SK-N-SH (cell line): Measurements from ENCODE around the gene PRKN. TPM values are rescaled to one million over a fixed set of nuclear protein-coding genes. Genes with fewer than 3 reads are reported as not detected.

Experiments used
- CTCF ChIA-PET: fragments of 300-600, 350-600 bp; formaldehyde crosslinking; extraction: SDS; loops from one replicate; lab custom pipeline; 2021; lab: Yijun Ruan, JAX
- POLR2A ChIA-PET: fragments of 350-600 bp; sonication (Branson Sonifier 250); formaldehyde crosslinking; extraction: SDS; loops from one replicate; lab custom pipeline; 2020; ENCODE audit warnings: antibody characterized with exemption, inconsistent platforms; lab: Yijun Ruan, JAX
- DNase-seq: peaks from one replicate; pipeline ENCODE4 v3.0.0; 2012
- H2AFZ ChIP-seq: fragments of 200-600 bp; sonication (generic); 2 replicates; pipeline ENCODE4 v1.8.1; 2016; ENCODE audit warnings: antibody characterized with exemption, mild to moderate bottlenecking, low read depth
- H3F3A ChIP-seq: fragments of 200-600 bp; sonication (generic); replicated peaks from 2 replicates; pipeline ENCODE3; 2016; ENCODE audit warnings: antibody characterized with exemption, mild to moderate bottlenecking; ENCODE audit not compliant: insufficient read depth
- H3K27ac ChIP-seq, 2 experiments: fragments of 200-500 bp in 1 of 2; fragments of 200-600 bp in 1 of 2; sonication (Bioruptor generic) in 1 of 2; sonication (generic), shearing (Covaris generic) in 1 of 2; 2 replicates each; pipeline versions ENCODE4 v1.5.1 to v1.6.1; 2014 to 2016; ENCODE audit warnings: low read depth in 2 of 2, inconsistent platforms in 1 of 2, low read length in 1 of 2, mild to moderate bottlenecking in 1 of 2, mixed read lengths in 1 of 2
- H3K27me3 ChIP-seq: fragments of 200-600 bp; sonication (generic), shearing (Covaris generic); 2 replicates; pipeline ENCODE4 v1.6.1; 2016; ENCODE audit warnings: mixed run types; ENCODE audit not compliant: insufficient read depth
- H3K36me3 ChIP-seq, 2 experiments: fragments of 200-500 bp in 1 of 2; fragments of 200-600 bp in 1 of 2; sonication (Bioruptor generic) in 1 of 2; sonication (generic) in 1 of 2; replicated peaks in 1 of 2; 2 replicates each; pipeline versions ENCODE3 to v1.5.1; 2014 to 2016; ENCODE audit warnings: low read length in 1 of 2, mild to moderate bottlenecking in 1 of 2; ENCODE audit not compliant: insufficient read depth in 2 of 2, control insufficient read depth in 1 of 2
- H3K4me1 ChIP-seq, 2 experiments: fragments of 200-500 bp in 1 of 2; fragments of 200-600 bp in 1 of 2; sonication (Bioruptor generic) in 1 of 2; sonication (generic), shearing (Covaris generic) in 1 of 2; 2 replicates each; pipeline versions ENCODE4 v1.5.1 to v1.6.1; 2014 to 2016; ENCODE audit warnings: low read depth in 1 of 2, low read length in 1 of 2, mixed run types in 1 of 2; ENCODE audit not compliant: insufficient read depth in 2 of 2, control insufficient read depth in 1 of 2
- H3K4me2 ChIP-seq: fragments of 200-600 bp; sonication (generic), shearing (Covaris generic); 2 replicates; pipeline ENCODE4 v1.6.1; 2017; ENCODE audit warnings: mixed run types
- H3K4me3 ChIP-seq, 2 experiments: fragments of 200-500 bp in 1 of 2; fragments of 200-600 bp in 1 of 2; sonication (Bioruptor generic) in 1 of 2; sonication (generic), shearing (Covaris generic) in 1 of 2; 2 replicates each; pipeline versions ENCODE4 v1.5.1 to v1.8.1; 2014 to 2016; ENCODE audit warnings: low read depth in 2 of 2, inconsistent platforms in 1 of 2, low read length in 1 of 2, mild to moderate bottlenecking in 1 of 2, mixed read lengths in 1 of 2, moderate library complexity in 1 of 2
- H3K79me2 ChIP-seq: fragments of 200-600 bp; sonication (generic); 2 replicates; pipeline ENCODE4 v1.8.1; 2017; ENCODE audit warnings: mild to moderate bottlenecking; ENCODE audit not compliant: insufficient read depth
- H3K9ac ChIP-seq: fragments of 200-600 bp; sonication (generic); 2 replicates; pipeline ENCODE4 v1.6.1; 2017; ENCODE audit warnings: mixed run types
- H3K9me2 ChIP-seq: fragments of 200-600 bp; sonication (generic); 2 replicates; pipeline ENCODE4 v1.6.1; 2017; ENCODE audit warnings: mixed run types
- H3K9me3 ChIP-seq: fragments of 200-600 bp; sonication (generic); 2 replicates; pipeline ENCODE4 v1.6.1; 2017; ENCODE audit warnings: mixed run types, mild to moderate bottlenecking, moderate library complexity
- H4K20me1 ChIP-seq: fragments of 200-600 bp; sonication (generic); 2 replicates; pipeline ENCODE4 v1.6.1; 2017; ENCODE audit warnings: mild to moderate bottlenecking, mixed run types; ENCODE audit not compliant: insufficient read depth
- CTCF ChIP-seq: fragments of 200-600 bp; sonication (generic); IDR thresholded peaks from 2 replicates; pipeline ENCODE4 v1.6.1; 2017; ENCODE audit warnings: antibody characterized with exemption, mild to moderate bottlenecking, moderate library complexity
- EZH2phosphoT487 ChIP-seq: fragments of 200-600 bp; sonication (generic); IDR thresholded peaks from 2 replicates; pipeline ENCODE4 v1.6.1; 2017; ENCODE audit warnings: low read depth, mixed run types, mild to moderate bottlenecking, antibody characterized with exemption, moderate library complexity, borderline replicate concordance
- FOSL2 ChIP-seq: IDR thresholded peaks from 2 replicates; pipeline ENCODE4 v1.4.0; 2012; ENCODE audit warnings: low read depth, mild to moderate bottlenecking, moderate library complexity, borderline replicate concordance
- FOXM1 ChIP-seq: IDR thresholded peaks from 2 replicates; pipeline ENCODE4 v1.4.0; 2012; ENCODE audit warnings: low read depth, mild to moderate bottlenecking
- GABPA ChIP-seq: IDR thresholded peaks from 2 replicates; pipeline ENCODE4 v1.4.0; 2012; ENCODE audit warnings: low read depth, mild to moderate bottlenecking
- GATA2 ChIP-seq: sonication (generic); formaldehyde crosslinking; IDR thresholded peaks from 2 replicates; pipeline ENCODE4 v1.5.0; 2020; ENCODE audit warnings: mild to moderate bottlenecking, missing genetic modification reagents
- JUND ChIP-seq: IDR thresholded peaks from 2 replicates; pipeline ENCODE4 v1.4.0; 2012
- MEF2A ChIP-seq: IDR thresholded peaks from 2 replicates; pipeline ENCODE4 v1.4.0; 2012; ENCODE audit warnings: low read depth, borderline replicate concordance
- NFIC ChIP-seq: IDR thresholded peaks from 2 replicates; pipeline ENCODE4 v1.4.0; 2012; ENCODE audit warnings: borderline replicate concordance
- PBX3 ChIP-seq: IDR thresholded peaks from 2 replicates; pipeline ENCODE4; 2012
- POLR2AphosphoS5 ChIP-seq: IDR thresholded peaks from 2 replicates; pipeline ENCODE4 v1.6.1; 2012; ENCODE audit warnings: low read depth, low read length
- RCOR1 ChIP-seq: fragments of 150-350 bp; IDR thresholded peaks from 2 replicates; pipeline ENCODE4 v1.6.1; 2017; ENCODE audit warnings: antibody characterized with exemption, low read length
- RFX5 ChIP-seq: IDR thresholded peaks from 2 replicates; pipeline ENCODE4 v1.6.1; 2012; ENCODE audit warnings: mild to moderate bottlenecking, improper control_type of control experiment, low read length
- RXRA ChIP-seq: IDR thresholded peaks from 2 replicates; pipeline ENCODE4 v1.4.0; 2012; ENCODE audit warnings: low read depth, mild to moderate bottlenecking, borderline replicate concordance
- SIN3A ChIP-seq: IDR thresholded peaks from 2 replicates; pipeline ENCODE4 v1.6.1; 2012; ENCODE audit warnings: low read depth, mild to moderate bottlenecking, low read length, moderate library complexity, borderline replicate concordance
- SMC3 ChIP-seq: IDR thresholded peaks from 2 replicates; pipeline ENCODE4 v1.6.1; 2012; ENCODE audit warnings: low read depth, low read length, improper control_type of control experiment
- TEAD4 ChIP-seq: IDR thresholded peaks from 2 replicates; pipeline ENCODE4 v1.4.0; 2012; ENCODE audit warnings: mild to moderate bottlenecking, borderline replicate concordance; ENCODE audit not compliant: insufficient read depth
- USF1 ChIP-seq: IDR thresholded peaks from 2 replicates; pipeline ENCODE4 v1.4.0; 2012; ENCODE audit warnings: low read depth, borderline replicate concordance
- USF2 ChIP-seq: fragments of 150-350 bp; IDR thresholded peaks from 2 replicates; pipeline ENCODE4 v1.6.1; 2017; ENCODE audit warnings: antibody characterized with exemption, low read length, low read depth, borderline replicate concordance
- YY1 ChIP-seq: IDR thresholded peaks from 2 replicates; pipeline ENCODE4 v1.4.0; 2012; ENCODE audit warnings: low read depth, mild to moderate bottlenecking
- WGBS: methylation state at CpG from one replicate; pipeline ENCODE4 v1.1.6; 2017; ENCODE audit warnings: low lambda C conversion rate; 5-methylcytosine and 5-hydroxymethylcytosine counted together
- polyA plus RNA-seq, 3 experiments: library from polyadenylated mRNA; depleted of rRNA; stranded (reverse); fragments of >200 nt; gene quantifications; 2 replicates each; pipeline ENCODE4 v1.2.3, GENCODE V29; 2012

PRKN gene
- polyA plus RNA-seq, 1 of the 3 experiments (the other 2 are of a cell fraction) = 0.76 TPM

GRCh38 chr6:162258647-162259046 is 468.9 kb downstream of the PRKN start:
- no peaks in the 10 kb centered on the region for H3K27me3 ChIP-seq
- H3K79me2 ChIP-seq = no peaks in the 10 kb centered on the region
- no peaks in the 10 kb centered on the region for H3K9me2 ChIP-seq
- H3K9ac ChIP-seq = no peak overlapping the region
- H3K27ac ChIP-seq = no peak overlapping the region
- H4K20me1 ChIP-seq = no peaks in the 10 kb centered on the region
- no peaks in the 10 kb centered on the region for H3F3A ChIP-seq
- H3K9me3 ChIP-seq = 0 out of 2 replicates have a peak, but pooled peaks cover 2% of the 10 kb centered on the region
- H3K4me2 ChIP-seq = no peak overlapping the region
- no peaks in the 10 kb centered on the region for H3K36me3 ChIP-seq
- CTCF ChIA-PET = no interaction called here
- no peak overlapping the region for H2AFZ ChIP-seq
- POLR2A ChIA-PET = no interaction called here
- no peak overlapping the region for H3K4me3 ChIP-seq
- no peak for DNase-seq
- TF ChIP-seq USF1 (no peak), RFX5 (no peak), GABPA (no peak), GATA2 (CRISPR knock-in tag) (no peak), MEF2A (no peak), YY1 (no peak), FOXM1 (no peak), POLR2AphosphoS5 (no peak), RCOR1 (no peak), PBX3 (no peak), FOSL2 (no peak), SIN3A (no peak), SMC3 (no peak), NFIC (no peak), RXRA (no peak), JUND (no peak), USF2 (no peak), EZH2phosphoT487 (no peak)
- no peaks in the 10 kb centered on the region for H3K4me1 ChIP-seq
- WGBS = 55% methylated on average over 7 of the region's 7 CpGs

GRCh38 chr6:162256361-162256760 is 471.2 kb downstream of the PRKN start:
- no peaks in the 10 kb centered on the region for H4K20me1 ChIP-seq
- TF ChIP-seq USF2 (no peak), POLR2AphosphoS5 (no peak), CTCF (no peak), EZH2phosphoT487 (no peak), YY1 (no peak), TEAD4 (no peak), SIN3A (no peak)
- 0 out of 2 replicates have a peak, but pooled peaks cover 2% of the 10 kb centered on the region for H3K9me3 ChIP-seq
- H2AFZ ChIP-seq = no peak overlapping the region
- H3K4me2 ChIP-seq = no peak overlapping the region
- no peak for DNase-seq
- H3K79me2 ChIP-seq = no peaks in the 10 kb centered on the region
- no peaks in the 10 kb centered on the region for H3K36me3 ChIP-seq
- H3K4me3 ChIP-seq = no peak overlapping the region
- H3K9me2 ChIP-seq = no peaks in the 10 kb centered on the region
- 46% methylated on average over 2 of the region's 3 CpGs for WGBS
- H3K27me3 ChIP-seq = no peaks in the 10 kb centered on the region
- no peaks in the 10 kb centered on the region for H3F3A ChIP-seq
- ChIA-PET POLR2A (no interaction called here), CTCF (no interaction called here)
- H3K27ac ChIP-seq = no peak overlapping the region
- H3K4me1 ChIP-seq = no peaks in the 10 kb centered on the region
- H3K9ac ChIP-seq = no peak overlapping the region
